Epithelial cell of prostate (primary cell): Measurements from ENCODE around the gene UBC.
A peak's percentile ranks its signal among the peaks of the same experiment; 100 is the strongest.
"Not testable (repeated sequence)": the region's sequence is repeated elsewhere in the genome, so short reads cannot be mapped to it uniquely, and the experiment has no call there.

ENCODE experiments used
- DNase-seq: peaks from one replicate; pipeline ENCODE4 v3.0.0-alpha.2; 2011; ENCODE audit warnings: low read depth, low spot score
- H3K27ac ChIP-seq: fragments of 450-650 bp; 2 replicates; pipeline ENCODE4 v1.5.1; 2017; ENCODE audit warnings: mild to moderate bottlenecking

The UBC gene

GRCh38 chr12:124893792-124894516 is 20.5 kb downstream of the UBC start:
- DNase-seq, result no peak
- no peak overlapping the region for H3K27ac ChIP-seq

- H3K27ac ChIP-seq, result no peak overlapping the region
- DNase-seq, result no peak
Observed at GRCh38 chr12:124888260-124888659, 26.2 kb downstream of the UBC start.

- not testable (repeated sequence) for DNase-seq, H3K27ac ChIP-seq
Observed at GRCh38 chr12:124887766-124888165, 26.7 kb downstream of the UBC start.

- no peak for DNase-seq
- H3K27ac ChIP-seq, result no peak overlapping the region
Observed at GRCh38 chr12:124884587-124885438, 29.6 kb downstream of the UBC start.

GRCh38 chr12:124883263-124884130 is 31.0 kb downstream of the UBC start:
- DNase-seq, result no peak
- H3K27ac ChIP-seq, result no peak overlapping the region

- DNase-seq, result no peak
- no peak overlapping the region for H3K27ac ChIP-seq
Observed at GRCh38 chr12:124881123-124881522, 33.3 kb downstream of the UBC start.

- not testable (repeated sequence) for H3K27ac ChIP-seq, DNase-seq
Observed at GRCh38 chr12:124880335-124880734, 34.1 kb downstream of the UBC start.

- H3K27ac ChIP-seq, result no peak overlapping the region
- no peak for DNase-seq
Observed at GRCh38 chr12:124878795-124879516, 35.5 kb downstream of the UBC start.

GRCh38 chr12:124877423-124877822 is 37.0 kb downstream of the UBC start:
- no peak overlapping the region for H3K27ac ChIP-seq
- no peak for DNase-seq

- DNase-seq, result no peak
- H3K27ac ChIP-seq, result no peak overlapping the region
Observed at GRCh38 chr12:124876171-124876570, 38.3 kb downstream of the UBC start.

GRCh38 chr12:124875803-124876132 is 38.7 kb downstream of the UBC start:
- H3K27ac ChIP-seq, result no peak overlapping the region
- DNase-seq, result no peak

- H3K27ac ChIP-seq, result no peak overlapping the region
- DNase-seq, result no peak
Observed at GRCh38 chr12:124874988-124875802, 39.3 kb downstream of the UBC start.

- no peak for DNase-seq
- no peak overlapping the region for H3K27ac ChIP-seq
Observed at GRCh38 chr12:124874188-124874587, 40.3 kb downstream of the UBC start.

- H3K27ac ChIP-seq, result no peak overlapping the region
- DNase-seq, result no peak
Observed at GRCh38 chr12:124872068-124872719, 42.3 kb downstream of the UBC start.

GRCh38 chr12:124871297-124871696 is 43.2 kb downstream of the UBC start:
- no peak for DNase-seq
- no peak overlapping the region for H3K27ac ChIP-seq

GRCh38 chr12:124870515-124870914 is 43.9 kb downstream of the UBC start:
- no peak overlapping the region for H3K27ac ChIP-seq
- no peak for DNase-seq

GRCh38 chr12:124869059-124869665 is 45.3 kb downstream of the UBC start:
- H3K27ac ChIP-seq, result no peak overlapping the region
- DNase-seq, result peak; percentile 20
